HG02938 (cell line): Measurements from ENCODE around the gene TLE4.
"Not testable (repeated sequence)": the region's sequence is repeated elsewhere in the genome, so short reads cannot be mapped to it uniquely, and the experiment has no call there.

Experiments
- ATAC-seq: cut with Tn5 transposase; IDR thresholded peaks from one replicate; pipeline ENCODE4 v1.9.1; 2021; ENCODE audit warnings: mild to moderate bottlenecking, moderate library complexity; ENCODE audit not compliant: unreplicated experiment

Gene TLE4

GRCh38 chr9:79571309-79572031, at the start of gene TLE4:
Gene TLE4, plus strand, starts transcription at chr9:79571965. Its CDS starts 826 bp downstream, at chr9:79572791.
- ATAC-seq = peak; percentile 79

GRCh38 chr9:79522793-79523192, 49.0 kb upstream of the TLE4 start:
- ATAC-seq = no peak

- ATAC-seq = no peak
These were observed 47.5 kb upstream of the TLE4 start for GRCh38 chr9:79524266-79524665.

GRCh38 chr9:79526149-79526672, 45.6 kb upstream of the TLE4 start:
- ATAC-seq = no peak

GRCh38 chr9:79535534-79535933, 36.2 kb upstream of the TLE4 start:
- ATAC-seq = no peak

GRCh38 chr9:79537838-79538237, 33.9 kb upstream of the TLE4 start:
- no peak for ATAC-seq

GRCh38 chr9:79542735-79543620, 28.8 kb upstream of the TLE4 start:
- ATAC-seq = no peak

- ATAC-seq = not testable (repeated sequence)
These were observed 27.4 kb upstream of the TLE4 start for GRCh38 chr9:79544375-79544774.

GRCh38 chr9:79551586-79551985, 20.2 kb upstream of the TLE4 start:
- no peak for ATAC-seq

- no peak for ATAC-seq
These were observed 19.8 kb upstream of the TLE4 start for GRCh38 chr9:79551994-79552393.

- no peak for ATAC-seq
These were observed 16.2 kb upstream of the TLE4 start for GRCh38 chr9:79555474-79556089.

- no peak for ATAC-seq
These were observed 12.1 kb upstream of the TLE4 start for GRCh38 chr9:79559495-79560181.

- ATAC-seq = no peak
These were observed 8.9 kb upstream of the TLE4 start for GRCh38 chr9:79562749-79563386.

- ATAC-seq = no peak
These were observed 7.7 kb upstream of the TLE4 start for GRCh38 chr9:79564105-79564504.

- ATAC-seq = peak; percentile 87
These were observed 6.5 kb upstream of the TLE4 start for GRCh38 chr9:79565245-79565644.

GRCh38 chr9:79567671-79568098, 4.1 kb upstream of the TLE4 start:
- ATAC-seq = no peak

GRCh38 chr9:79568337-79569101, 3.2 kb upstream of the TLE4 start:
- ATAC-seq = no peak

- no peak for ATAC-seq
These were observed 1.8 kb upstream of the TLE4 start for GRCh38 chr9:79569814-79570447.
